ENCODE results near the gene NTRK2.

DNA sequence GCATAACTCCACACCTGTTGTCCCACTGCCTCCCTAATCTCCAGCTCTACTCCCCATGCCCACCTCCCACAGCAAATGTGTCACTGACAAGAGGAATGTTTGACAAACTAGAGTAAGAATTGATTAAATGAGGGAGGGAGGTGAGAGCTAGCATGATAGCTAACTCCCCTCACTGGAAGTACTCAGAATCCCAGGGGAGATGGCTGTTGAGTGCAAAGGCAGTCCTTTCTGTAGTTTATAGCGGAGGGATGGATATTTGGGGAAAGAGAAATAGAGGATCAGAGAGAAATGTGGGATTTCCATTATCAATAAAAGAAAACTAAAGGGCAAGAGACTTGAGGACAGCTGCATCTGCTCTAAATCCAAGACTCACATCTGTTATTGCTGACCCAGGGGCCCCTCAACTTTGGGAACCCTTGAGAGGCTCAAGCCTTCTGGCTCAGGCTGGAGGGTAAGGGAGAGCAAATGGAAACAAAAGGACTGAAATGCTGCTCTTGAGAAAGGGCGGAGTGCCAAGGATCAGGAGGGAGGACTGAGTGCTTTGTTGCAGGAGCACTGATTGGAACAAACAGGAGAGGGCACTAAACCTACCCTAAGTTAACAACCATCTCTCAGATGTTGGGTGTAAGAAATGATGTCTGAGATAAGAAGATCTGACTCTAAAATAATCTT is 372.1 kb downstream of the NTRK2 start:
- TF ChIP-seq, protein P1, sequence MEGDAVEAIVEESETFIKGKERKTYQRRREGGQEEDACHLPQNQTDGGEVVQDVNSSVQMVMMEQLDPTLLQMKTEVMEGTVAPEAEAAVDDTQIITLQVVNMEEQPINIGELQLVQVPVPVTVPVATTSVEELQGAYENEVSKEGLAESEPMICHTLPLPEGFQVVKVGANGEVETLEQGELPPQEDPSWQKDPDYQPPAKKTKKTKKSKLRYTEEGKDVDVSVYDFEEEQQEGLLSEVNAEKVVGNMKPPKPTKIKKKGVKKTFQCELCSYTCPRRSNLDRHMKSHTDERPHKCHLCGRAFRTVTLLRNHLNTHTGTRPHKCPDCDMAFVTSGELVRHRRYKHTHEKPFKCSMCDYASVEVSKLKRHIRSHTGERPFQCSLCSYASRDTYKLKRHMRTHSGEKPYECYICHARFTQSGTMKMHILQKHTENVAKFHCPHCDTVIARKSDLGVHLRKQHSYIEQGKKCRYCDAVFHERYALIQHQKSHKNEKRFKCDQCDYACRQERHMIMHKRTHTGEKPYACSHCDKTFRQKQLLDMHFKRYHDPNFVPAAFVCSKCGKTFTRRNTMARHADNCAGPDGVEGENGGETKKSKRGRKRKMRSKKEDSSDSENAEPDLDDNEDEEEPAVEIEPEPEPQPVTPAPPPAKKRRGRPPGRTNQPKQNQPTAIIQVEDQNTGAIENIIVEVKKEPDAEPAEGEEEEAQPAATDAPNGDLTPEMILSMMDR (IDR thresholded peaks at IDR 0.05): no peak
- no peak for TF ChIP-seq POLR2A (IDR thresholded peaks at IDR 0.05)
